ENCODE measurements around the gene ARHGAP26.

Gene ARHGAP26

GRCh38 chr5:143003328-143003636, 233.1 kb downstream of the ARHGAP26 start:
- in situ Hi-C loops (cut with MboI; ENCODE audit: low sequenced_read_pairs) = no loop called here
- Histone ChIP-seq H3K36me3 (replicated peaks) (no peaks in the 10 kb centered on the region), H3K9me3 (no peaks in the 10 kb centered on the region), H3K4me1 (no peaks in the 10 kb centered on the region), H3K27me3 (ENCODE audit: low read depth) (no peaks in the 10 kb centered on the region), H3K4me3 (no peak overlapping the region)
- DNase-seq (ENCODE audit: low spot score in 2 of 2) = no peak

GRCh38 chr5:143004361-143005145, 234.4 kb downstream of the ARHGAP26 start:
- no peak overlapping the region for H3K4me3 ChIP-seq
- H3K4me1 ChIP-seq = no peaks in the 10 kb centered on the region
- no peak for DNase-seq (ENCODE audit: low spot score in 2 of 2)
- H3K36me3 ChIP-seq (replicated peaks) = no peaks in the 10 kb centered on the region
- in situ Hi-C loops (cut with MboI; ENCODE audit: low sequenced_read_pairs) = no loop called here
- H3K27me3 ChIP-seq (ENCODE audit: low read depth) = no peaks in the 10 kb centered on the region
- H3K9me3 ChIP-seq = no peaks in the 10 kb centered on the region

DNA sequence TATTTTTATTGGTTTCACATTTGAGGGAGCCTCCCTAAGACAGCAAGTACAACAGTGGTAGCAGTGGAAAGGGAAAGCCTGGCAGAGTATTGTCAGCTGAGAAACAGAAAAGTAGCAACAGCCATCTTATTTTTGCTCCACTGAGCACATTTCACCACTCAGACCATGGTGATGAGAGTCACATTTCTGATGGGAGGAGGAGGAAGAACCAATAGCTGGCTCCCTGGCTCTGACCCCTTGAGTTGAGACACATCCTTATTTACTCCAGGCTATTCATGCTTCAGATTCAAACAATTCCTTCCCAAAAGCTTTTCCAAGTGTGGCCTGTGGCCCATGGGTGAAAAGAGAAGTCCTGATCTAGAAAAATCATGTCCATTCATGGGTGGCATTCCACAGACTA, 236.3 kb downstream of the ARHGAP26 start:
- no peak for DNase-seq (ENCODE audit: low spot score in 2 of 2)
- in situ Hi-C loops (cut with MboI; ENCODE audit: low sequenced_read_pairs) = no loop called here
- no peaks in the 10 kb centered on the region for H3K4me1 ChIP-seq

GRCh38 chr5:143008032-143008431, 237.9 kb downstream of the ARHGAP26 start:
- Histone ChIP-seq H3K27me3 (ENCODE audit: low read depth) (no peaks in the 10 kb centered on the region), H3K36me3 (replicated peaks) (no peaks in the 10 kb centered on the region), H3K4me1 (no peaks in the 10 kb centered on the region), H3K4me3 (no peak overlapping the region), H3K9me3 (no peaks in the 10 kb centered on the region)
- in situ Hi-C loops (cut with MboI; ENCODE audit: low sequenced_read_pairs) = no loop called here
- DNase-seq (ENCODE audit: low spot score in 2 of 2) = no peak

More for the DNA sequence above, 236.3 kb downstream of the ARHGAP26 start:
- Histone ChIP-seq H3K9me3 (no peaks in the 10 kb centered on the region), H3K27me3 (ENCODE audit: low read depth) (no peaks in the 10 kb centered on the region), H3K4me3 (no peak overlapping the region), H3K36me3 (replicated peaks) (no peaks in the 10 kb centered on the region)

DNA sequence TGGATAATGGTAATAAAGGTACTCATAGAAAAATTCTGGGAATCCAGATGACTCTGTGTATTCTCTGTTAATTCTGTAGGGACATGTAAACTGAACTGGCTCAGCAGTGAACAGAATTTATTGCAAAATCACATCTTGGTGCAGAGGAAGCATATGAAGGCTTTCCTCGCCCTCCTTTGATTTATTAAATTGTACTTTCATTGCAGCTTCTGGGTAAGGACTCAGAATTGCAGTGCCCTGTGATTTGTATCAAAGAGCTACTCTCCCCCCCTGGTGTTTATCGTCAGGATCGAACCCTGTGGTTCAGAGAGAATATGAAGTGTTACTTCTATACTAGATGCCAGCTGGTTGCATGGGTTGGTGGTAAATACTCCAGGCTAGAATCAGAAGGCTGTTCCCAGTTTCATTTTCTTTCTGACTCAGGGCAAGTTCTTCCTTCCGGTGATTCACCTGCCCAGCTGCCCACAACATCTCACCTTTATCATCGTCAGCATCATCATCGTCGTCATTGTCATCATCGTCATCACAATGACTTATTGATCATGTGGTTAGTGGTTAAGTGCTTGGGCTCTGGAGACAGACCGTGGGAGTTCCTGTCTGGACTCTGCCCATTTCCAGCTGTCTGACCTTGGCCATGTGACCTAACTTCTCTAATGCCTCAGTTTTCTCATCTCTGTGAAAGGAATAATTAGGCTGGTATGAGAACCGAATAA, 238.8 kb downstream of the ARHGAP26 start:
- in situ Hi-C loops (cut with MboI; ENCODE audit: low sequenced_read_pairs) = no loop called here
- Histone ChIP-seq H3K27me3 (ENCODE audit: low read depth) (no peaks in the 10 kb centered on the region), H3K4me3 (no peak overlapping the region), H3K36me3 (replicated peaks) (no peaks in the 10 kb centered on the region), H3K9me3 (no peaks in the 10 kb centered on the region), H3K4me1 (no peaks in the 10 kb centered on the region)
- DNase-seq (ENCODE audit: low spot score in 2 of 2) = no peak

- Histone ChIP-seq H3K36me3 (replicated peaks) (no peaks in the 10 kb centered on the region), H3K27me3 (ENCODE audit: low read depth) (no peaks in the 10 kb centered on the region), H3K4me1 (no peaks in the 10 kb centered on the region), H3K4me3 (no peak overlapping the region), H3K9me3 (no peaks in the 10 kb centered on the region)
- no peak for DNase-seq (ENCODE audit: low spot score in 2 of 2)
- in situ Hi-C loops (cut with MboI; ENCODE audit: low sequenced_read_pairs) = no loop called here
Observed at GRCh38 chr5:143010351-143010750, 240.2 kb downstream of the ARHGAP26 start.

- no peaks in the 10 kb centered on the region for H3K27me3 ChIP-seq (ENCODE audit: low read depth)
- in situ Hi-C loops (cut with MboI; ENCODE audit: low sequenced_read_pairs) = no loop called here
- no peaks in the 10 kb centered on the region for H3K4me1 ChIP-seq
- H3K36me3 ChIP-seq (replicated peaks) = no peaks in the 10 kb centered on the region
- no peaks in the 10 kb centered on the region for H3K9me3 ChIP-seq
- no peak overlapping the region for H3K4me3 ChIP-seq
- no peak for DNase-seq (ENCODE audit: low spot score in 2 of 2)
Observed at GRCh38 chr5:143011585-143011984, 241.4 kb downstream of the ARHGAP26 start.

DNA sequence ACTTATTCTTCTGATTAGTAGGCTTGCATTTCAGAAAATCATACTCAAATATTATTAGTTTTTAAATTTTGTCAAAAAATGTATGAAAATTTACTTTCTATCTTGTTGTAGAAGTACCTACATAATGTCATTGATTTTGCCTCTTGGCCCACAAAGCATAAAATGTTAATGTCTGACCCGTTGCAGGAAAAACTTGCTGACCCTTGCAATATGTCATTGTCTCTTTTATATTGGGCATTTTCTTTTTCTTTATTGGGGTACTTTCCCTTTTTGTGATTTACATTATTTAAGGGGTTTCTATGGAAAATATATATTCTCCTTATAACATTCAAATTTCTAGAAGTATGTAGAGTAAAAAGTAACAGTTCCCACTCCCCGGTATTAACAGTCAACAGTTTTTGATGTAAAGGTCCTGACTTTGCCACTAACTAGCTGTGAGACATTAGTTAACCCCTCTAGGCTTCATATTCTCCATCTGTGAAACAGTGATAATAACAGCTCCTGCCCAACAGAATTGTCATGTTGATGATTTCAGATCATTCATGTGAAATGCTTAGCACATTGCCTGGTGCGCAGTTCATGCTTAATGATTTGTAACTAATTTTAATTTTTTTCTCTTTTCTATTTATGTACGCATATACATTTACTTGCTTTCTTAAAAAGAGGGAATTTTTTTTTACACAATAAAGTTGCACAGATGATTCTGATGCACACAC, 243.2 kb downstream of the ARHGAP26 start:
- Histone ChIP-seq H3K36me3 (replicated peaks) (no peaks in the 10 kb centered on the region), H3K9me3 (no peaks in the 10 kb centered on the region), H3K4me3 (no peak overlapping the region), H3K27me3 (ENCODE audit: low read depth) (no peaks in the 10 kb centered on the region), H3K4me1 (no peaks in the 10 kb centered on the region)
- DNase-seq (ENCODE audit: low spot score in 2 of 2) = no peak
- in situ Hi-C loops (cut with MboI; ENCODE audit: low sequenced_read_pairs) = no loop called here

- no peaks in the 10 kb centered on the region for H3K9me3 ChIP-seq
- H3K27me3 ChIP-seq (ENCODE audit: low read depth) = no peaks in the 10 kb centered on the region
- no peaks in the 10 kb centered on the region for H3K36me3 ChIP-seq (replicated peaks)
- peak; percentile 16 to 60 for DNase-seq (ENCODE audit: low spot score in 2 of 2)
- no peak overlapping the region for H3K4me3 ChIP-seq
- in situ Hi-C loops (cut with MboI; ENCODE audit: low sequenced_read_pairs) = no loop called here
- H3K4me1 ChIP-seq = no peaks in the 10 kb centered on the region
Observed at GRCh38 chr5:143014017-143014651, 244.0 kb downstream of the ARHGAP26 start.

DNA sequence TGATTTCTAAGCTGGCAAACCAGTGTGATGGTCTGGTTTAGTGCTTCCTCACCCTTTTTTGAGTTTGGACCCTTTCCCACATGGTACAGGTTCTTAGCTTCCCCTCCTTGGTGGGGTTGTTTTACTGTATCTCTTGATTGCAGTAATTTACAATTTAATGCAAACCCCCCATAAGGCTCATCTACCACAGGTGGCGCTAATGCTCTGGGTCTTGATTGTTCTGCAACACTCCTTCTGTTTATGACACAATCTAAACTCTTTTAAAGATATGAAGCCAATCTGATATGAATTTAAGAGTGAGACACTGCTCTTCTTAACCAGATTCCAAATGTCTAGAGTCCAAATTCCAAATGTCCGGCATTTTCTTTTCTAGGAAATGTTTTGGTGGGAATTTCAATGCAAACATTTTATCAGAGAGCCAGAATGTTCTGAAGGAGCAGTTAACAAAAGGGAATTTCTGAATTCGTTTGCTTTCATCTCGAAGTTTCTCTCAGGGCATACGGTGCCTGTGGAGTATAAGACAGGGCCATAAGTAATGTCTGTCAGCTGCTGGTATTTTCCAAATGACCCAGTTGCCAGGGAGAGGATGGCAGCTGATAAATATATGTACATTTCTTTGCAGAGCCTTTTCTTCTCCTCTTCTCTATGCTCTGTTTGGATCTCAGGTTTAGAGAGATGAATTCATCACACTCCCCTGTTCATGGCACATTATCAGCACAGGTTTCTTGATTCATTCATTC, 246.8 kb downstream of the ARHGAP26 start:
- Histone ChIP-seq H3K27me3 (ENCODE audit: low read depth) (no peaks in the 10 kb centered on the region), H3K4me1 (no peaks in the 10 kb centered on the region), H3K4me3 (no peak overlapping the region), H3K9me3 (no peaks in the 10 kb centered on the region), H3K36me3 (replicated peaks) (no peaks in the 10 kb centered on the region)
- DNase-seq (ENCODE audit: low spot score in 2 of 2) = peak in 1 of 2 experiments; percentile 30
- in situ Hi-C loops (cut with MboI; ENCODE audit: low sequenced_read_pairs) = no loop called here

GRCh38 chr5:143017541-143017940, 247.4 kb downstream of the ARHGAP26 start:
- DNase-seq (ENCODE audit: low spot score in 2 of 2) = no peak
- H3K36me3 ChIP-seq (replicated peaks) = no peaks in the 10 kb centered on the region
- in situ Hi-C loops (cut with MboI; ENCODE audit: low sequenced_read_pairs) = no loop called here
- no peaks in the 10 kb centered on the region for H3K27me3 ChIP-seq (ENCODE audit: low read depth)
- H3K9me3 ChIP-seq = no peaks in the 10 kb centered on the region
- no peak overlapping the region for H3K4me3 ChIP-seq
- no peaks in the 10 kb centered on the region for H3K4me1 ChIP-seq

- DNase-seq (ENCODE audit: low spot score in 2 of 2) = no peak
- no peaks in the 10 kb centered on the region for H3K27me3 ChIP-seq (ENCODE audit: low read depth)
- H3K4me3 ChIP-seq = no peak overlapping the region
- no peaks in the 10 kb centered on the region for H3K9me3 ChIP-seq
- in situ Hi-C loops (cut with MboI; ENCODE audit: low sequenced_read_pairs) = no loop called here
- no peaks in the 10 kb centered on the region for H3K36me3 ChIP-seq (replicated peaks)
- H3K4me1 ChIP-seq = no peaks in the 10 kb centered on the region
Observed at GRCh38 chr5:143017992-143018391, 247.8 kb downstream of the ARHGAP26 start.

- Histone ChIP-seq H3K36me3 (replicated peaks) (no peaks in the 10 kb centered on the region), H3K27me3 (ENCODE audit: low read depth) (no peaks in the 10 kb centered on the region), H3K4me3 (no peak overlapping the region), H3K9me3 (no peaks in the 10 kb centered on the region), H3K4me1 (no peaks in the 10 kb centered on the region)
- in situ Hi-C loops (cut with MboI; ENCODE audit: low sequenced_read_pairs) = no loop called here
- DNase-seq (ENCODE audit: low spot score in 2 of 2) = no peak
Observed at GRCh38 chr5:143019157-143019556, 249.0 kb downstream of the ARHGAP26 start.
